A549 (cell line): Measurements from ENCODE around the gene FXYD3. TPM values are rescaled to one million over a fixed set of nuclear protein-coding genes. Genes with fewer than 3 reads are reported as not detected.

Experiments used
- ATAC-seq, 2 experiments: fragments of 200-7000 bp in 1 of 2; fragments of >200 bp in 1 of 2; cut with Nextera tagmentation in 1 of 2; cut with Tn5 transposase in 1 of 2; 3 replicates each; pipeline versions ENCODE4 v1.8.0 to v1.9.1; 2018 to 2020; ENCODE audit warnings: mild to moderate bottlenecking in 1 of 2, moderate library complexity in 1 of 2
- CTCF ChIA-PET: fragments of 300-600 bp; sonication (Branson Sonifier 250); formaldehyde crosslinking; extraction: SDS; loops from one replicate; lab custom pipeline; 2021; ENCODE audit warnings: antibody characterized with exemption, inconsistent platforms; lab: Yijun Ruan, JAX
- POLR2A ChIA-PET: fragments of 350-600 bp; formaldehyde crosslinking; extraction: SDS; loops from one replicate; lab custom pipeline; 2021; ENCODE audit warnings: antibody characterized with exemption, inconsistent platforms; lab: Yijun Ruan, JAX
- DNase-seq, 2 experiments: peaks; one replicate each; pipeline versions ENCODE4 v3.0.0 to v3.0.0-alpha.2; 2011 to 2016; ENCODE audit warnings: low read depth in 1 of 2, low spot score in 1 of 2
- FAIRE-seq: peaks from 2 replicates; lab custom pipeline; 2011; peaks lifted over from hg19 to GRCh38; lab: Jason Lieb, UNC
- H3K27ac ChIP-seq, 2 experiments: fragments of >200 bp; sonication (Bioruptor Twin); formaldehyde crosslinking; 3 replicates each; pipeline ENCODE4 v1.5.1; 2016 to 2017
- H3K4me1 ChIP-seq: fragments of >200 bp; sonication (Bioruptor Twin); formaldehyde crosslinking; 3 replicates; pipeline ENCODE4 v1.6.1; 2016
- H3K4me2 ChIP-seq: fragments of >200 bp; sonication (Bioruptor Twin); formaldehyde crosslinking; 3 replicates; pipeline ENCODE4 v1.6.1; 2016
- H3K4me3 ChIP-seq: fragments of >200 bp; sonication (Bioruptor Twin); formaldehyde crosslinking; 3 replicates; pipeline ENCODE4 v1.5.1; 2016
- H3K9me3 ChIP-seq: fragments of >200 bp; sonication (Bioruptor Twin); formaldehyde crosslinking; 3 replicates; pipeline ENCODE4 v1.6.1; 2016
- CBX2 ChIP-seq: fragments of 200-600 bp; sonication (generic); IDR thresholded peaks from 2 replicates; pipeline ENCODE4 v1.6.1; 2016; ENCODE audit warnings: low read depth, mild to moderate bottlenecking, borderline replicate concordance
- CEBPB ChIP-seq, 2 experiments: fragments of >200 bp in 1 of 2; sonication (Bioruptor Twin) in 1 of 2; formaldehyde crosslinking in 1 of 2; IDR thresholded peaks; 2 replicates each; pipeline ENCODE4 v1.6.1; 2012 to 2016
- CHD4 ChIP-seq: fragments of 200-600 bp; sonication (generic); IDR thresholded peaks from 2 replicates; pipeline ENCODE4 v1.6.1; 2016; ENCODE audit warnings: antibody characterized with exemption, mild to moderate bottlenecking, borderline replicate concordance
- CTCF ChIP-seq: fragments of >200 bp; sonication (Bioruptor Twin); formaldehyde crosslinking; IDR thresholded peaks from 3 replicates; pipeline ENCODE4 v1.5.1; 2016
- E2F6 ChIP-seq: IDR thresholded peaks from 2 replicates; pipeline ENCODE4 v1.6.1; 2012; ENCODE audit warnings: low read depth, borderline replicate concordance
- EHF ChIP-seq: fragments of 250-450 bp; sonication (Bioruptor Pico); IDR thresholded peaks from 2 replicates; pipeline ENCODE4 v1.5.0; 2020; ENCODE audit warnings: mild to moderate bottlenecking
- EHMT2 ChIP-seq: fragments of 200-600 bp; sonication (generic); IDR thresholded peaks from 2 replicates; pipeline ENCODE4 v1.6.1; 2016; ENCODE audit warnings: antibody characterized with exemption, low read depth, mild to moderate bottlenecking, moderate library complexity
- EP300 ChIP-seq, 2 experiments: fragments of >200 bp; sonication (Bioruptor Twin); formaldehyde crosslinking; IDR thresholded peaks; 2 replicates in 1 of 2; 3 replicates in 1 of 2; pipeline ENCODE4 v1.6.1; 2016 to 2017
- ESRRA ChIP-seq: fragments of 150-350 bp; IDR thresholded peaks from 2 replicates; pipeline ENCODE4 v1.6.1; 2014; ENCODE audit warnings: mild to moderate bottlenecking, low read length, borderline replicate concordance
- FOSL2 ChIP-seq, 2 experiments: fragments of 450-650 bp in 1 of 2; fragments of >200 bp in 1 of 2; sonication (Bioruptor Twin) in 1 of 2; formaldehyde crosslinking; IDR thresholded peaks; 2 replicates each; pipeline versions ENCODE4 v1.5.0 to v1.6.1; 2016 to 2020; ENCODE audit warnings: mild to moderate bottlenecking in 1 of 2, moderate library complexity in 1 of 2
- GATA3 ChIP-seq: IDR thresholded peaks from 2 replicates; pipeline ENCODE4 v1.6.1; 2012; ENCODE audit warnings: borderline replicate concordance
- HES2 ChIP-seq: fragments of >200 bp; sonication (Bioruptor Twin); formaldehyde crosslinking; IDR thresholded peaks from 2 replicates; pipeline ENCODE4 v1.6.1; 2016
- HOXA7 ChIP-seq: fragments of 250-450 bp; sonication (Bioruptor Pico); IDR thresholded peaks from 2 replicates; pipeline ENCODE4 v1.5.0; 2020; ENCODE audit warnings: mild to moderate bottlenecking, moderate library complexity
- HOXB5 ChIP-seq: fragments of 250-450 bp; sonication (Bioruptor Pico); IDR thresholded peaks from 2 replicates; pipeline ENCODE4 v1.5.0; 2020; ENCODE audit warnings: mild to moderate bottlenecking, moderate library complexity
- JUNB ChIP-seq: fragments of >200 bp; sonication (Bioruptor Twin); formaldehyde crosslinking; IDR thresholded peaks from 2 replicates; pipeline ENCODE4 v1.6.1; 2016
- KDM5A ChIP-seq: fragments of 200-600 bp; sonication (generic); IDR thresholded peaks from 2 replicates; pipeline ENCODE4 v1.6.1; 2016; ENCODE audit warnings: antibody characterized with exemption, mild to moderate bottlenecking
- MAFK ChIP-seq: fragments of 450-650 bp; IDR thresholded peaks from 2 replicates; pipeline ENCODE4 v1.6.1; 2014; ENCODE audit not compliant: partially characterized antibody
- MAX ChIP-seq: IDR thresholded peaks from 2 replicates; pipeline ENCODE4 v1.6.1; 2012
- MAZ ChIP-seq: fragments of 150-350 bp; IDR thresholded peaks from 2 replicates; pipeline ENCODE4 v1.6.1; 2014; ENCODE audit warnings: antibody characterized with exemption, low read depth, low read length, borderline replicate concordance
- POLR2A ChIP-seq: IDR thresholded peaks from 2 replicates; pipeline ENCODE4 v1.6.1; 2012; ENCODE audit warnings: mild to moderate bottlenecking, low read length
- RAD21 ChIP-seq, 2 experiments: fragments of >200 bp in 1 of 2; sonication (Bioruptor Twin) in 1 of 2; formaldehyde crosslinking in 1 of 2; IDR thresholded peaks in 1 of 2; conservative IDR thresholded peaks in 1 of 2; 2 replicates in 1 of 2; 3 replicates in 1 of 2; pipeline ENCODE4 v1.6.1; 2012 to 2018; ENCODE audit warnings: inconsistent platforms in 1 of 2
- SMC3 ChIP-seq: fragments of >200 bp; sonication (Bioruptor Twin); formaldehyde crosslinking; IDR thresholded peaks from 3 replicates; pipeline ENCODE4 v1.6.1; 2018; ENCODE audit warnings: inconsistent platforms
- SREBF2 ChIP-seq: fragments of 450-650 bp; IDR thresholded peaks from 2 replicates; pipeline ENCODE4 v1.6.1; 2014; ENCODE audit warnings: mild to moderate bottlenecking, moderate library complexity
- USF2 ChIP-seq: fragments of 450-650 bp; IDR thresholded peaks from 2 replicates; pipeline ENCODE4 v1.6.1; 2014; ENCODE audit warnings: antibody characterized with exemption
- ZNF302 ChIP-seq: fragments of 250-450 bp; sonication (Bioruptor Pico); IDR thresholded peaks from 2 replicates; pipeline ENCODE4 v1.9.0; 2021; ENCODE audit warnings: inconsistent platforms, mild to moderate bottlenecking, moderate library complexity
- ZSCAN20 ChIP-seq: fragments of 250-450 bp; sonication (Bioruptor Pico); IDR thresholded peaks from 2 replicates; pipeline ENCODE4 v1.8.0; 2022; ENCODE audit warnings: mild to moderate bottlenecking, moderate library complexity
- WGBS: methylation state at CpG from one replicate; pipeline ENCODE4 v1.1.6; 2017; ENCODE audit errors: missing lambda C conversion rate; 5-methylcytosine and 5-hydroxymethylcytosine counted together
- polyA plus RNA-seq, 4 experiments: library from polyadenylated mRNA; depleted of rRNA in 3 of 4; stranded (reverse); fragments of >200 nt; fragmentation: RNase III in 1 of 4; extraction: RNeasy Plus Mini Kit Qiagen cat#74134 plus additional on column Dnase treatment in 1 of 4; gene quantifications; 2 replicates in 3 of 4; 3 replicates in 1 of 4; pipeline ENCODE4 v1.2.3, GENCODE V29; 2011 to 2017

FXYD3 gene
- polyA plus RNA-seq, 2 of the 4 experiments (the other 2 are of a cell fraction): 0.32 TPM; not detected in 1

- ChIA-PET POLR2A (interaction anchor here (0.7 kb wide), 1 partner anchor 74 kb away, joined by 3 read pairs; no protein-coding TSS in a partner anchor), CTCF (interaction anchor here (0.5 to 18.1 kb wide), 58 partner anchors 9 to 811 kb away, joined by 3 to 374 read pairs (median 5); partner anchors contain the start of genes FXYD1, FXYD3, FXYD5 and FXYD7)
- peak; percentile 83 to 95 for ATAC-seq
- H3K27ac ChIP-seq: no peak overlapping the region
- WGBS: 19% methylated on average over 13 of the region's 14 CpGs
- peak; percentile 86 for FAIRE-seq
- peaks cover 22% of the 10 kb centered on the region for H3K9me3 ChIP-seq
- H3K4me1 ChIP-seq: peaks cover 9% of the 10 kb centered on the region; the same call in 2 of the 3 replicates
- 0 out of 3 replicates have a peak overlapping the region, but pooled peaks have one; percentile 5 for H3K4me2 ChIP-seq
- TF ChIP-seq ZSCAN20 (no peak), ZNF302 (no peak), SREBF2 (no peak), USF2 (peak; percentile 90), CTCF (peak; percentile 93), HOXA7 (CRISPR knock-in tag) (no peak), CEBPB (IDR thresholded peaks at IDR 0.05) (0 out of 4 replicates have a peak, but pooled peaks of 1 of the 2 experiments have one; percentile 33), RAD21 (conservative IDR thresholded peaks at IDR 0.05 in 1 of 2, IDR thresholded peaks at IDR 0.05 in 1 of 2) (peak; percentile 90 to 94), ESRRA (no peak), E2F6 (no peak), EHF (no peak), KDM5A (peak; percentile 68), EP300 (IDR thresholded peaks at IDR 0.05) (no peak), MAFK (peak; percentile 13), FOSL2 (IDR thresholded peaks at IDR 0.05) (no peak), FOSL2 (CRISPR knock-in tag; IDR thresholded peaks at IDR 0.05) (no peak), SMC3 (peak; percentile 83), MAX (peak; percentile 64)
- DNase-seq: peak; percentile 90 to 93
- no peak overlapping the region; the same call in 2 of the 3 replicates for H3K4me3 ChIP-seq
These were observed 48.7 kb upstream of the FXYD3 start for GRCh38 chr19:35066691-35067563.

- H3K4me1 ChIP-seq: peaks cover 4% of the 10 kb centered on the region; the same call in 2 of the 3 replicates
- no peak for TF ChIP-seq CHD4
- TF ChIP-seq POLR2A: no peak
- TF ChIP-seq EHMT2: no peak
- TF ChIP-seq GATA3: no peak
- TF ChIP-seq MAZ: no peak
- no peak for TF ChIP-seq KDM5A
- no peak for TF ChIP-seq ZNF302
- TF ChIP-seq CBX2: no peak
- TF ChIP-seq HOXB5: no peak
- TF ChIP-seq HES2: no peak
- TF ChIP-seq SMC3: no peak
- TF ChIP-seq JUNB: no peak
- TF ChIP-seq MAX: no peak
- ATAC-seq (no peak), FAIRE-seq (no peak), DNase-seq (no peak)
- H3K9me3 ChIP-seq: peaks cover 22% of the 10 kb centered on the region
- no peak overlapping the region for H3K27ac ChIP-seq
- POLR2A ChIA-PET: no interaction called here
- H3K4me3 ChIP-seq: no peak overlapping the region
- no peak overlapping the region for H3K4me2 ChIP-seq
- 38% methylated on average over 10 of the region's 10 CpGs for WGBS
- CTCF ChIA-PET: interaction anchor here (0.8 to 18.1 kb wide), 15 partner anchors 10 to 426 kb away, joined by 3 to 374 read pairs (median 8); partner anchors contain the start of gene HPN
These were observed 46.5 kb upstream of the FXYD3 start for GRCh38 chr19:35068941-35069634.
